ENCODE data around the gene MARK2. TPM values are rescaled to one million over a fixed set of nuclear protein-coding genes. Genes with fewer than 3 reads are reported as not detected.

Gene MARK2
- total RNA-seq, 2 experiments from 2014 or later: 18.4 to 21.0 TPM

- no peaks in the 10 kb centered on the region for H3K27me3 Mint-ChIP-seq
- ATAC-seq (ENCODE audit: poor library complexity): no peak
Observed at GRCh38 chr11:63939397-63939891, 100.5 kb downstream of the MARK2 start.

GRCh38 chr11:63940786-63941185 is 101.9 kb downstream of the MARK2 start:
- Mint-ChIP-seq H3K9me3 (no peaks in the 10 kb centered on the region), H3K4me3 (peak overlapping the region; percentile 88), H3K4me1 (ENCODE audit: low read depth) (peaks cover 26% of the 10 kb centered on the region), H3K27ac (peak overlapping the region; percentile 47), H3K27me3 (no peaks in the 10 kb centered on the region), H3K36me3 (ENCODE audit: low read depth) (no peaks in the 10 kb centered on the region)
- DNase-seq (no peak), ATAC-seq (ENCODE audit: poor library complexity) (no peak)
- peaks cover 23% of the 10 kb centered on the region for H3K4me1 ChIP-seq (ENCODE audit: insufficient read depth, low read length)
- CTCF ChIA-PET: no interaction called here
- no peak overlapping the region for H3K27ac ChIP-seq (ENCODE audit: low read depth in 1 of 2, low read length in 2 of 2)
- H3K9me3 ChIP-seq (ENCODE audit: control insufficient read depth in 1 of 2, insufficient read depth in 1 of 2, low read length in 2 of 2): no peaks in the 10 kb centered on the region
- H3K4me3 ChIP-seq (ENCODE audit: low read length): no peak overlapping the region
- peaks cover 5% of the 10 kb centered on the region for H3K36me3 ChIP-seq (ENCODE audit: insufficient read depth, low read length)
- no peak for TF ChIP-seq CTCF (IDR thresholded peaks at IDR 0.05)
- intact Hi-C loops (cut with DNase I, micrococcal nuclease): no loop called here
- POLR2A ChIA-PET: no interaction called here
- no peaks in the 10 kb centered on the region for H3K27me3 ChIP-seq (ENCODE audit: control insufficient read depth in 1 of 2, insufficient read depth in 2 of 2, low read length in 2 of 2)

More at GRCh38 chr11:63939397-63939891, 100.5 kb downstream of the MARK2 start:
- intact Hi-C loops (cut with DNase I, micrococcal nuclease): loop anchor here (2.0 to 5.0 kb wide), 4 partner anchors 25 to 257 kb away; partner anchors contain the start of genes COX8A (in 1 of the 2), MARK2 (in 1 of the 2) and RTN3 (in 1 of the 2)
- Histone ChIP-seq H3K4me3 (ENCODE audit: low read length) (peak overlapping the region; percentile 80), H3K27me3 (ENCODE audit: control insufficient read depth in 1 of 2, insufficient read depth in 2 of 2, low read length in 2 of 2) (no peaks in the 10 kb centered on the region), H3K36me3 (ENCODE audit: insufficient read depth, low read length) (peaks cover 5% of the 10 kb centered on the region), H3K27ac (ENCODE audit: low read depth in 1 of 2, low read length in 2 of 2) (no peak overlapping the region), H3K4me1 (ENCODE audit: insufficient read depth, low read length) (peaks cover 23% of the 10 kb centered on the region), H3K9me3 (ENCODE audit: control insufficient read depth in 1 of 2, insufficient read depth in 1 of 2, low read length in 2 of 2) (no peaks in the 10 kb centered on the region)
- Mint-ChIP-seq H3K4me3 (peak overlapping the region; percentile 88), H3K36me3 (ENCODE audit: low read depth) (no peaks in the 10 kb centered on the region), H3K9me3 (no peaks in the 10 kb centered on the region), H3K27ac (peak overlapping the region; percentile 37), H3K4me1 (ENCODE audit: low read depth) (peaks cover 26% of the 10 kb centered on the region)
- peak in 1 of 14 experiments; percentile 43 for DNase-seq
- no peak for TF ChIP-seq CTCF (IDR thresholded peaks at IDR 0.05)
- CTCF ChIA-PET: no interaction called here
- POLR2A ChIA-PET: interaction anchor here (1.5 kb wide), 1 partner anchor 101 kb away, joined by 12 read pairs; the partner anchor contains the start of gene MARK2

- H3K4me3 Mint-ChIP-seq: no peak overlapping the region
- ChIA-PET CTCF (no interaction called here), POLR2A (no interaction called here)
- intact Hi-C loops (cut with DNase I, micrococcal nuclease): no loop called here
- ATAC-seq (ENCODE audit: poor library complexity) (no peak), DNase-seq (no peak)
- H3K36me3 ChIP-seq (ENCODE audit: insufficient read depth, low read length): peaks cover 14% of the 10 kb centered on the region
- no peak overlapping the region for H3K27ac Mint-ChIP-seq
- no peak for TF ChIP-seq CTCF (IDR thresholded peaks at IDR 0.05)
- no peak overlapping the region for H3K4me3 ChIP-seq (ENCODE audit: low read length)
- H3K9me3 ChIP-seq (ENCODE audit: control insufficient read depth in 1 of 2, insufficient read depth in 1 of 2, low read length in 2 of 2): no peaks in the 10 kb centered on the region
- no peak overlapping the region for H3K27ac ChIP-seq (ENCODE audit: low read depth in 1 of 2, low read length in 2 of 2)
- H3K36me3 Mint-ChIP-seq (ENCODE audit: low read depth): no peaks in the 10 kb centered on the region
- H3K4me1 Mint-ChIP-seq (ENCODE audit: low read depth): peaks cover 26% of the 10 kb centered on the region
- H3K27me3 ChIP-seq (ENCODE audit: control insufficient read depth in 1 of 2, insufficient read depth in 2 of 2, low read length in 2 of 2): no peaks in the 10 kb centered on the region
- H3K9me3 Mint-ChIP-seq: no peaks in the 10 kb centered on the region
- peaks cover 23% of the 10 kb centered on the region for H3K4me1 ChIP-seq (ENCODE audit: insufficient read depth, low read length)
- H3K27me3 Mint-ChIP-seq: no peaks in the 10 kb centered on the region
Observed at GRCh38 chr11:63941901-63942300, 103.0 kb downstream of the MARK2 start.

Data from CD4-positive, alpha-beta T cell (primary cell).